OCI-LY7 (cell line): Measurements from ENCODE around the gene TRIP10. TPM values are rescaled to one million over a fixed set of nuclear protein-coding genes. Genes with fewer than 3 reads are reported as not detected.
"Not testable (repeated sequence)": the region's sequence is repeated elsewhere in the genome, so short reads cannot be mapped to it uniquely, and the experiment has no call there.

Source experiments
- BruUV-seq: library from RNA; stranded (reverse); fragments of 400-500 nt; replicated peaks from 2 replicates; lab custom pipeline; 2021; lab: Mats Ljungman, UMichigan
- CTCF ChIA-PET: fragments of 300-600 bp; sonication (Branson Sonifier 250); formaldehyde crosslinking; loops from one replicate; lab custom pipeline; 2022; ENCODE audit warnings: antibody characterized with exemption; ENCODE audit not compliant: unreplicated experiment; lab: Charles Lee
- POLR2A ChIA-PET: fragments of 300-600 bp; sonication (Branson Sonifier 250); formaldehyde crosslinking; loops from one replicate; lab custom pipeline; 2022; ENCODE audit warnings: antibody characterized with exemption; lab: Charles Lee
- DNase-seq: peaks from one replicate; pipeline ENCODE4 v3.0.0-alpha.2; 2015; ENCODE audit warnings: low spot score
- H2AFZ ChIP-seq: fragments of 200-600 bp; sonication (generic), shearing (Covaris generic); 2 replicates; pipeline ENCODE4 v1.6.1; 2014; ENCODE audit warnings: mild to moderate bottlenecking, antibody characterized with exemption, low read length, moderate library complexity
- H3K27ac ChIP-seq: fragments of 200-600 bp; sonication (generic); 2 replicates; pipeline ENCODE4 v1.5.1; 2014; ENCODE audit warnings: mixed run types, low read depth, mild to moderate bottlenecking, moderate library complexity, low read length, inconsistent platforms; ENCODE audit not compliant: poor library complexity, severe bottlenecking
- H3K36me3 ChIP-seq: fragments of 200-600 bp; sonication (generic); 2 replicates; pipeline ENCODE4 v1.6.1; 2014; ENCODE audit warnings: mild to moderate bottlenecking, antibody characterized with exemption, low read length, moderate library complexity, mixed read lengths; ENCODE audit not compliant: insufficient read depth
- H3K4me1 ChIP-seq: fragments of 200-600 bp; sonication (generic); 2 replicates; pipeline ENCODE4 v1.5.1; 2014; ENCODE audit warnings: mild to moderate bottlenecking, low read length; ENCODE audit not compliant: insufficient read depth, poor library complexity, severe bottlenecking
- H3K4me2 ChIP-seq: fragments of 200-600 bp; sonication (generic); 2 replicates; pipeline ENCODE4 v1.6.1; 2014; ENCODE audit warnings: mild to moderate bottlenecking, low read length
- H3K4me3 ChIP-seq: fragments of 200-600 bp; sonication (generic); 2 replicates; pipeline ENCODE4 v1.5.1; 2014; ENCODE audit warnings: mild to moderate bottlenecking, low read depth, low read length; ENCODE audit not compliant: poor library complexity, severe bottlenecking
- H3K79me2 ChIP-seq: fragments of 200-600 bp; sonication (generic); 2 replicates; pipeline ENCODE4 v1.6.1; 2016; ENCODE audit warnings: low read depth, mild to moderate bottlenecking, low read length, moderate library complexity, mixed read lengths; ENCODE audit not compliant: insufficient read depth
- H3K9me2 ChIP-seq: fragments of 200-600 bp; sonication (generic); 2 replicates; pipeline ENCODE4 v1.6.1; 2016; ENCODE audit warnings: mild to moderate bottlenecking, low read length, mixed read lengths; ENCODE audit not compliant: insufficient read depth
- H3K9me3 ChIP-seq: fragments of 200-600 bp; sonication (generic); 2 replicates; pipeline ENCODE4 v1.6.1; 2014; ENCODE audit warnings: mild to moderate bottlenecking, mixed run types, low read length, mixed read lengths
- H4K20me1 ChIP-seq: fragments of 200-600 bp; sonication (generic); 2 replicates; pipeline ENCODE4 v1.6.1; 2014; ENCODE audit warnings: mild to moderate bottlenecking, antibody characterized with exemption, low read length, moderate library complexity, mixed read lengths; ENCODE audit not compliant: insufficient read depth
- EZH2phosphoT487 ChIP-seq: fragments of 200-600 bp; sonication (generic); IDR thresholded peaks from 2 replicates; pipeline ENCODE4 v1.6.1; 2018; ENCODE audit warnings: low read depth, borderline replicate concordance, mild to moderate bottlenecking, mixed run types, antibody characterized with exemption, low read length, moderate library complexity, mixed read lengths
- intact Hi-C: fragments of 100-400 bp; cut with micrococcal nuclease; formaldehyde crosslinking; loops from one replicate; pipeline ENCODE4 v1.10.0; 2022; ENCODE audit not compliant: unreplicated experiment
- total RNA-seq, 2 experiments: library from RNA; depleted of rRNA in 1 of 2; stranded (reverse); fragments of >200 nt in 1 of 2; shearing (Covaris generic) in 1 of 2; gene quantifications; 2 replicates each; pipeline ENCODE4 v1.2.3, GENCODE V29; 2014 to 2022
- TF ChIP-seq, protein P1 (sequence below): fragments of 200-600 bp; sonication (generic); conservative IDR thresholded peaks from 2 replicates; pipeline ENCODE4 v1.5.1; 2014; ENCODE audit warnings: mild to moderate bottlenecking, antibody characterized with exemption, low read length, moderate library complexity, mixed read lengths

Gene TRIP10
- total RNA-seq, 2 experiments from 2014 or later: 16.1 to 19.9 TPM

DNA sequence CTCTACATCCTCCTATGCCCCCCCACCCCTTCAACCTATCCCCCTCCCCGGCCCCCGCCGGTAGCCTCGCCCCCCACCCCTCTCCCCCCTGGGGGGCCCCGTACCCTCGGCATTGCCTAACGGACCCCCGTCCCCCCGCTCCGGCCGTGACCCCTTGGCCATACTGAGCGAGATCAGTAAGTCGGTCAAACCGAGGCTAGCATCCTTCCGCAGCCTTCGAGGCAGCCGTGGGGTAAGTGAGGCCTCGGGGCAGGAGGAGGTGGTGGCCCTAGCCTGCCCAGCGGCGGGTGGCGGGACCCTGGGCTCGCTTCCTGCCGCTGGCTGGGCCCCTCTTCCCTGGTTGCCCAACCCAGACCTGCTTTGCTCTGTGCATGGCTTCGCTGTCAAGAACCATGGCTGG is 6.5 kb downstream of the TRIP10 start:
- DNase-seq: no peak
- Histone ChIP-seq H3K9me3 (no peaks in the 10 kb centered on the region), H3K4me3 (no peak overlapping the region), H3K4me2 (no peak overlapping the region), H3K4me1 (peaks cover 12% of the 10 kb centered on the region), H3K9me2 (no peaks in the 10 kb centered on the region), H3K79me2 (no peaks in the 10 kb centered on the region), H2AFZ (no peak overlapping the region), H4K20me1 (no peaks in the 10 kb centered on the region), H3K27ac (no peak overlapping the region), H3K36me3 (peaks cover 36% of the 10 kb centered on the region)
- ChIA-PET POLR2A (no interaction called here), CTCF (no interaction called here)
- TF ChIP-seq EZH2phosphoT487: no peak
- TF ChIP-seq, protein P1, sequence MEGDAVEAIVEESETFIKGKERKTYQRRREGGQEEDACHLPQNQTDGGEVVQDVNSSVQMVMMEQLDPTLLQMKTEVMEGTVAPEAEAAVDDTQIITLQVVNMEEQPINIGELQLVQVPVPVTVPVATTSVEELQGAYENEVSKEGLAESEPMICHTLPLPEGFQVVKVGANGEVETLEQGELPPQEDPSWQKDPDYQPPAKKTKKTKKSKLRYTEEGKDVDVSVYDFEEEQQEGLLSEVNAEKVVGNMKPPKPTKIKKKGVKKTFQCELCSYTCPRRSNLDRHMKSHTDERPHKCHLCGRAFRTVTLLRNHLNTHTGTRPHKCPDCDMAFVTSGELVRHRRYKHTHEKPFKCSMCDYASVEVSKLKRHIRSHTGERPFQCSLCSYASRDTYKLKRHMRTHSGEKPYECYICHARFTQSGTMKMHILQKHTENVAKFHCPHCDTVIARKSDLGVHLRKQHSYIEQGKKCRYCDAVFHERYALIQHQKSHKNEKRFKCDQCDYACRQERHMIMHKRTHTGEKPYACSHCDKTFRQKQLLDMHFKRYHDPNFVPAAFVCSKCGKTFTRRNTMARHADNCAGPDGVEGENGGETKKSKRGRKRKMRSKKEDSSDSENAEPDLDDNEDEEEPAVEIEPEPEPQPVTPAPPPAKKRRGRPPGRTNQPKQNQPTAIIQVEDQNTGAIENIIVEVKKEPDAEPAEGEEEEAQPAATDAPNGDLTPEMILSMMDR: no peak
- no TSS peak for BruUV-seq
- intact Hi-C loops: no loop called here

DNA sequence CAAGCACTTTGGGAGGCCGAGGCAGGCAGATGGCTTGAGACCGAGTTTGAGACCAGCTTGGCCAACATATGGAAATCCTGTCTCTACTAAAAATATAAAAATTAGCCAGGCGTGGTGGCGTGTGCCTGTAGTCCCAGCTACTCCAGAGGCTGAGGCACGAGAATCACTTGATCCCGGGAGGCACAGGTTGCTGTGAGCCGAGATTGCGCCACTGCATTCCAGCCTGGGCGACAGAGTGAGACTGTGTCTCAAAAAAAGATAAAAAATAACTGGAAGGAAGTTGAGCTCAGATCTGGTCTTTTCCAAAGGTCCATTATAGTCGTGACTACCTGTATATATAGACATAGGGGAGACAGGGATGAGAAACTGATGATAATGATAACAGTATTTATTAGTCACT is 9.1 kb downstream of the TRIP10 start:
- H3K9me3 ChIP-seq, H3K27ac ChIP-seq, BruUV-seq, H3K79me2 ChIP-seq, H4K20me1 ChIP-seq, H3K4me3 ChIP-seq, H3K4me2 ChIP-seq, POLR2A ChIA-PET, intact Hi-C loops, DNase-seq, H3K9me2 ChIP-seq, H2AFZ ChIP-seq, H3K4me1 ChIP-seq: not testable (repeated sequence)
- H3K36me3 ChIP-seq: peaks cover 49% of the 10 kb centered on the region
- CTCF ChIA-PET: interaction anchor here (0.5 kb wide), 1 partner anchor 107 kb away, joined by 3 read pairs; no protein-coding TSS in a partner anchor

DNA sequence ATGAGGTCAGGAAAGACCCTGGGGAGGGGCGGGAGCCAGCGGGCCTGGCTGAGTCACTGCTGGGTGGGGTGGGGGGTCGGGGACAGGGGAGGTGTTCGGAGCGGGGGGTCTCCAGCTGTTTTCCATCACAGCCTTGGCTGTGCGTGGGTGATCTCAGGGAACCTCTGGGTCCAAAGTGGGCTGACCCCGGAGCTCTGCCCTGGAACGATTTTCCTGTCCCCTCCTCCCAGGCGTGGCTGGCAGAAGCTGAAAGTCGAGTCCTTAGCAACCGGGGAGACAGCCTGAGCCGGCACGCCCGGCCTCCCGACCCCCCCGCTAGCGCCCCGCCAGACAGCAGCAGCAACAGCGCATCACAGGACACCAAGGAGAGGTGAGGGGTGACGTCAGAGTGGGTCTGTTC is 10.6 kb downstream of the TRIP10 start:
- H3K27ac ChIP-seq: no peak overlapping the region
- H3K9me2 ChIP-seq: no peaks in the 10 kb centered on the region
- peaks cover 12% of the 10 kb centered on the region for H3K4me1 ChIP-seq
- CTCF ChIA-PET: no interaction called here
- DNase-seq: no peak
- no peak overlapping the region for H2AFZ ChIP-seq
- no peaks in the 10 kb centered on the region for H4K20me1 ChIP-seq
- H3K4me3 ChIP-seq: no peak overlapping the region
- H3K79me2 ChIP-seq: no peaks in the 10 kb centered on the region
- H3K9me3 ChIP-seq: no peaks in the 10 kb centered on the region
- POLR2A ChIA-PET: no interaction called here
- intact Hi-C loops: no loop called here
- BruUV-seq: no TSS peak
- H3K36me3 ChIP-seq: peaks cover 49% of the 10 kb centered on the region
- no peak overlapping the region for H3K4me2 ChIP-seq
- TF ChIP-seq EZH2phosphoT487: no peak
- TF ChIP-seq, protein P1: no peak
